Measurements from ENCODE around the gene APLP2. TPM values are rescaled to one million over a fixed set of nuclear protein-coding genes. Genes with fewer than 3 reads are reported as not detected.

The APLP2 gene
- polyA plus RNA-seq, 3 donors, result 447 to 475 (median 450) TPM

- DNase-seq, result no peak
These were observed 40.8 kb downstream of the APLP2 start for GRCh38 chr11:130110339-130111108.

GRCh38 chr11:130112071-130112830 is 42.6 kb downstream of the APLP2 start:
- no peak for DNase-seq

- no peak for DNase-seq
These were observed 44.6 kb downstream of the APLP2 start for GRCh38 chr11:130114281-130114680.

- DNase-seq, result no peak
These were observed 45.0 kb downstream of the APLP2 start for GRCh38 chr11:130114726-130115125.

GRCh38 chr11:130115218-130115617 is 45.5 kb downstream of the APLP2 start:
- DNase-seq, result no peak

- DNase-seq, result no peak
These were observed 48.5 kb downstream of the APLP2 start for GRCh38 chr11:130118165-130118564.

GRCh38 chr11:130118636-130119387 is 49.1 kb downstream of the APLP2 start:
- no peak for DNase-seq

- DNase-seq, result no peak
These were observed 50.4 kb downstream of the APLP2 start for GRCh38 chr11:130120045-130120444.

- DNase-seq, result no peak
These were observed 51.8 kb downstream of the APLP2 start for GRCh38 chr11:130121445-130121978.

GRCh38 chr11:130122141-130122575 is 52.5 kb downstream of the APLP2 start:
- no peak for DNase-seq

GRCh38 chr11:130123414-130124040 is 53.8 kb downstream of the APLP2 start:
- no peak for DNase-seq

GRCh38 chr11:130124096-130124495 is 54.4 kb downstream of the APLP2 start:
- no peak for DNase-seq

- DNase-seq, result no peak
These were observed 55.9 kb downstream of the APLP2 start for GRCh38 chr11:130125638-130126037.

- DNase-seq, result no peak
These were observed 56.8 kb downstream of the APLP2 start for GRCh38 chr11:130126516-130126915.

GRCh38 chr11:130127509-130127908 is 57.8 kb downstream of the APLP2 start:
- DNase-seq, result no peak

GRCh38 chr11:130128626-130129025 is 58.9 kb downstream of the APLP2 start:
- DNase-seq, result no peak

GRCh38 chr11:130129922-130130321 is 60.2 kb downstream of the APLP2 start:
- DNase-seq, result no peak

GRCh38 chr11:130131961-130132850 is 62.5 kb downstream of the APLP2 start:
- peak; percentile 69 for DNase-seq

- no peak for DNase-seq
These were observed 64.0 kb downstream of the APLP2 start for GRCh38 chr11:130133716-130134115.

- DNase-seq, result no peak
These were observed 66.4 kb downstream of the APLP2 start for GRCh38 chr11:130136107-130136506.

GRCh38 chr11:130137999-130138398 is 68.3 kb downstream of the APLP2 start:
- no peak for DNase-seq
